GM13977 (cell line): Measurements from ENCODE around the gene CA10.

Experiments used
- DNase-seq: peaks from one replicate; pipeline ENCODE4 v3.0.0; 2012; ENCODE audit warnings: low spot score
- CTCF ChIP-seq: IDR thresholded peaks from 2 replicates; pipeline ENCODE4 v1.5.1; 2012; ENCODE audit warnings: mild to moderate bottlenecking, control low read depth; ENCODE audit not compliant: insufficient read depth; ENCODE audit errors: extremely low read depth, missing control alignments
- in situ Hi-C: fragments of 300-500 bp; cut with MboI; formaldehyde crosslinking; loops from one replicate; pipeline ENCODE4 v1.12.0; 2022; ENCODE audit warnings: low sequenced_read_pairs, low pct_unique_long_range_greater_than_20kb, mixed read lengths, inconsistent platforms; ENCODE audit not compliant: unreplicated experiment

Gene CA10

GRCh38 chr17:51840688-51841087, 317.8 kb downstream of the CA10 start:
- no peak for DNase-seq
- in situ Hi-C loops: no loop called here
- TF ChIP-seq CTCF: no peak

- in situ Hi-C loops: no loop called here
- TF ChIP-seq CTCF: no peak
- DNase-seq: no peak
Observed at GRCh38 chr17:51833620-51834019, 324.9 kb downstream of the CA10 start.

GRCh38 chr17:51833045-51833444, 325.5 kb downstream of the CA10 start:
- no peak for DNase-seq
- TF ChIP-seq CTCF: no peak
- in situ Hi-C loops: no loop called here

GRCh38 chr17:51830886-51831285, 327.6 kb downstream of the CA10 start:
- no peak for TF ChIP-seq CTCF
- no peak for DNase-seq
- in situ Hi-C loops: no loop called here

- TF ChIP-seq CTCF: no peak
- DNase-seq: no peak
- in situ Hi-C loops: no loop called here
Observed at GRCh38 chr17:51830451-51830850, 328.1 kb downstream of the CA10 start.

GRCh38 chr17:51828901-51829300, 329.6 kb downstream of the CA10 start:
- no peak for DNase-seq
- in situ Hi-C loops: no loop called here
- TF ChIP-seq CTCF: no peak

- no peak for DNase-seq
- in situ Hi-C loops: no loop called here
- TF ChIP-seq CTCF: no peak
Observed at GRCh38 chr17:51827140-51827539, 331.4 kb downstream of the CA10 start.
